ENCODE measurements around the gene COPS6.

COPS6 gene

GRCh38 chr7:100101016-100101862, 12.5 kb downstream of the COPS6 start, which contains the start of the genes AP4M1 and MCM7:
TSS of gene AP4M1 (plus strand) at chr7:100101643. CDS start at chr7:100101715, 72 bp downstream.
TSS of gene MCM7 (minus strand) at chr7:100101397. CDS start at chr7:100101294, 103 bp downstream.
- Mint-ChIP-seq H3K27me3 (ENCODE audit: low read depth) (no peaks in the 10 kb centered on the region), H3K4me1 (peaks cover 25% of the 10 kb centered on the region), H3K36me3 (ENCODE audit: low read depth) (peaks cover 48% of the 10 kb centered on the region), H3K4me3 (peak within 1 kb of the TSS; percentile 93 to 98 (median 95)), H3K9me3 (no peaks in the 10 kb centered on the region), H3K27ac (peak within 1 kb of the TSS; percentile 97 to 99 (median 98))
- no peak for TF ChIP-seq CTCF (IDR thresholded peaks at IDR 0.05; ENCODE audit: unreplicated experiment in 3 of 3)

GRCh38 chr7:100102950-100103840, 14.4 kb downstream of the COPS6 start:
- Mint-ChIP-seq H3K27ac (peak overlapping the region; percentile 97 to 99 (median 98)), H3K4me1 (peaks cover 20% of the 10 kb centered on the region), H3K9me3 (no peaks in the 10 kb centered on the region), H3K36me3 (ENCODE audit: low read depth) (peaks cover 40% of the 10 kb centered on the region), H3K4me3 (peak overlapping the region; percentile 93 to 98 (median 95)), H3K27me3 (ENCODE audit: low read depth) (no peaks in the 10 kb centered on the region)
- no peak for TF ChIP-seq CTCF (IDR thresholded peaks at IDR 0.05; ENCODE audit: unreplicated experiment in 3 of 3)

- no peak overlapping the region for H3K4me3 Mint-ChIP-seq
- no peak overlapping the region for H3K27ac Mint-ChIP-seq
- H3K36me3 Mint-ChIP-seq (ENCODE audit: low read depth), result peaks cover 39% of the 10 kb centered on the region
- no peaks in the 10 kb centered on the region for H3K4me1 Mint-ChIP-seq
- H3K27me3 Mint-ChIP-seq (ENCODE audit: low read depth), result no peaks in the 10 kb centered on the region
- H3K9me3 Mint-ChIP-seq, result no peaks in the 10 kb centered on the region
- no peak for TF ChIP-seq CTCF (IDR thresholded peaks at IDR 0.05; ENCODE audit: unreplicated experiment in 3 of 3)
Observed at GRCh38 chr7:100105534-100105933, 16.8 kb downstream of the COPS6 start.

- TF ChIP-seq CTCF (IDR thresholded peaks at IDR 0.05; ENCODE audit: unreplicated experiment in 3 of 3), result no peak
- no peak overlapping the region for H3K27ac Mint-ChIP-seq
- no peak overlapping the region for H3K4me3 Mint-ChIP-seq
- H3K4me1 Mint-ChIP-seq, result no peaks in the 10 kb centered on the region
- peaks cover 49% of the 10 kb centered on the region for H3K36me3 Mint-ChIP-seq (ENCODE audit: low read depth)
- no peaks in the 10 kb centered on the region for H3K27me3 Mint-ChIP-seq (ENCODE audit: low read depth)
- no peaks in the 10 kb centered on the region for H3K9me3 Mint-ChIP-seq
Observed at GRCh38 chr7:100106633-100107032, 17.9 kb downstream of the COPS6 start.

- peaks cover 50% of the 10 kb centered on the region for H3K36me3 Mint-ChIP-seq (ENCODE audit: low read depth)
- H3K27me3 Mint-ChIP-seq (ENCODE audit: low read depth), result no peaks in the 10 kb centered on the region
- TF ChIP-seq CTCF (IDR thresholded peaks at IDR 0.05; ENCODE audit: unreplicated experiment in 3 of 3), result no peak
- H3K4me3 Mint-ChIP-seq, result no peak overlapping the region
- no peak overlapping the region for H3K27ac Mint-ChIP-seq
- H3K9me3 Mint-ChIP-seq, result no peaks in the 10 kb centered on the region
- no peaks in the 10 kb centered on the region for H3K4me1 Mint-ChIP-seq
Observed at GRCh38 chr7:100107125-100107737, 18.5 kb downstream of the COPS6 start.
